Activated CD4-positive, alpha-beta T cell treated with anti-CD3 and anti-CD28 coated beads for 36 hours (primary cell): ENCODE results near the gene SELENOO. TPM values are rescaled to one million over a fixed set of nuclear protein-coding genes. Genes with fewer than 3 reads are reported as not detected.
A peak's percentile ranks its signal among the peaks of the same experiment; 100 is the strongest.

Experiments
- ATAC-seq: fragments of 200-7000 bp; cut with Tn5 transposase; one replicate; pipeline ENCODE4 v1.10.0; 2021; ENCODE audit warnings: mild to moderate bottlenecking, moderate library complexity
- CTCF ChIA-PET: fragments of 350-600 bp; sonication (Branson Sonifier 250); formaldehyde crosslinking; loops from one replicate; lab custom pipeline; 2021; ENCODE audit warnings: antibody characterized with exemption; lab: Charles Lee
- POLR2A ChIA-PET: fragments of 350-600 bp; sonication (Branson Sonifier 250); formaldehyde crosslinking; loops from one replicate; lab custom pipeline; 2021; ENCODE audit warnings: antibody characterized with exemption, inconsistent platforms; lab: Charles Lee
- DNase-seq: peaks from one replicate; pipeline ENCODE4 v3.0.0-alpha.2; 2020
- H3K27ac Mint-ChIP-seq: one replicate; pipeline ENCODE4 v1.8.0; 2021; ENCODE audit warnings: mixed read lengths
- H3K27me3 Mint-ChIP-seq: one replicate; pipeline ENCODE4 v1.8.0; 2021; ENCODE audit warnings: mixed read lengths
- H3K36me3 Mint-ChIP-seq: one replicate; pipeline ENCODE4 v1.8.0; 2021; ENCODE audit warnings: low read depth, mixed read lengths
- H3K4me1 Mint-ChIP-seq: one replicate; pipeline ENCODE4 v1.8.0; 2021; ENCODE audit warnings: mixed read lengths
- H3K4me3 Mint-ChIP-seq: one replicate; pipeline ENCODE4 v1.8.0; 2021; ENCODE audit warnings: mild to moderate bottlenecking, moderate library complexity, mixed read lengths
- H3K9me3 Mint-ChIP-seq: one replicate; pipeline ENCODE4 v1.8.0; 2021; ENCODE audit warnings: low read depth, mixed read lengths
- intact Hi-C, 2 experiments: fragments of 100-400 bp; cut with DNase I in 1 of 2; cut with micrococcal nuclease in 1 of 2; formaldehyde crosslinking; loops; one replicate each; pipeline versions ENCODE4 v1.14.2 to v1.15.1; 2022 to 2024; cut with DNase I, micrococcal nuclease
- total RNA-seq, 2 experiments: library from RNA; stranded (reverse); gene quantifications; one replicate each; pipeline ENCODE4 v1.2.3, GENCODE V29; 2021

SELENOO gene
- total RNA-seq, 2 experiments from 2014 or later: 14.4 to 18.3 TPM

DNA sequence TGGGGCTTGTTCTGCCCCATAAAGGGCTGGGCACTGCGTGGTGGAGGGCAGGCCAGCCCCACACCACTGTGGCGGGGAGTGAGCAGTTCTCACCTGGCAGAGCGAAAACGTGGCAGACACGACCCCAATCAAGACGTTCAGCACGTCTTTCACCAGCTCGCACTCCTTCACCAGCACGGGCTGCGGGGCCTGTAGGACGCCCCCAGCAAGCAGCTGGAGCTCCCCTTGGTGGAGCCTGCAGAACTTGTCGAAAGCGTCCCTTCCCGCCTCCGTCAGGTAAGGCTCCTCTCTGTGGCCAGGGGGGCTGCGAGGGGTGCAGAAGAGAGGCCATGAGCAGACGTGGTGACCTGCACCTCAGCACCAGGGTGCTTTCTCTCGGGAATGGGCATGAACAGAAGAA is 32.4 kb downstream of the SELENOO start:
- ChIA-PET POLR2A (no interaction called here), CTCF (interaction anchor here (1.2 to 3.6 kb wide), 2 partner anchors 9 to 95 kb away, joined by 4 to 16 read pairs; no protein-coding TSS in a partner anchor)
- Mint-ChIP-seq H3K36me3 (peaks cover 17% of the 10 kb centered on the region), H3K4me1 (peaks cover 10% of the 10 kb centered on the region), H3K27ac (no peak overlapping the region), H3K4me3 (no peak overlapping the region), H3K27me3 (no peaks in the 10 kb centered on the region), H3K9me3 (no peaks in the 10 kb centered on the region)
- ATAC-seq: no peak
- intact Hi-C loops: no loop called here
- DNase-seq: no peak

DNA sequence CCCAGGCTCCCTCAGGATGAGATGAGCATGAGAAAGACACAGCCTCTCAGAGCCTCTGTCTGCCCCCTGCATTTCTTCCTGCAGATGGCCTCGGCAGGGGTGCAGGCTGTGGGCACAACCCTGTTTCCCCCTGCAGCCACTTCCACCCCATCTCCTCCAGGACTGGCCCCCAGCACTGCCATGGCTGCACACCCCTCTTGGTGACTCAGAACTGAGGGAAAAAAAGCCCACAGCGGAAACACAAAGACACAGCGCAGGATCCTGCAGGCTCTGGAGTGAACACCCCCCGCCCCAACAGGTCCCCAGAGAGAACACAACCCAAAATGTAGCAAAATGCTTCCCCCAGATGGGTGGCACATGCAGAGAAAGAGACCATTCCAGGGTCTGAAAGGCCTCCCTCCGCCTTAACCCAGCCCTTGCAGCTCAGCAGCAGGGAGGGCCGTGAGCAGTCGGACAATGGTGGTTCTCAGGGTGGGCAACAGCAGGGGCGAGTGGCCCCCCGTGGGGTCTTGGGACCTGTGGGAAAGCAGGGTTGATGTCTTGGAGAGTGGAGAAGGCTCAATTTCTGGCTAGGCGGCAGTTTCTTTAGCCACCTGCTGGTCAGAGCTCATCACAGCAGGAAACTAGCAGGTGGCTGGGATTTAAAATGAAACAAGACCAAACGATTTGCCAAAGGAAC is 36.1 kb downstream of the SELENOO start:
- no peaks in the 10 kb centered on the region for H3K27me3 Mint-ChIP-seq
- DNase-seq (no peak), ATAC-seq (peak; percentile 36)
- no peak overlapping the region for H3K27ac Mint-ChIP-seq
- peaks cover 22% of the 10 kb centered on the region for H3K36me3 Mint-ChIP-seq
- POLR2A ChIA-PET: no interaction called here
- no peaks in the 10 kb centered on the region for H3K9me3 Mint-ChIP-seq
- peaks cover 20% of the 10 kb centered on the region for H3K4me1 Mint-ChIP-seq
- intact Hi-C loops: no loop called here
- CTCF ChIA-PET: interaction anchor here (0.6 to 1.1 kb wide), 5 partner anchors 21 to 232 kb away, joined by 3 to 5 read pairs (median 3); no protein-coding TSS in a partner anchor
- no peak overlapping the region for H3K4me3 Mint-ChIP-seq

DNA sequence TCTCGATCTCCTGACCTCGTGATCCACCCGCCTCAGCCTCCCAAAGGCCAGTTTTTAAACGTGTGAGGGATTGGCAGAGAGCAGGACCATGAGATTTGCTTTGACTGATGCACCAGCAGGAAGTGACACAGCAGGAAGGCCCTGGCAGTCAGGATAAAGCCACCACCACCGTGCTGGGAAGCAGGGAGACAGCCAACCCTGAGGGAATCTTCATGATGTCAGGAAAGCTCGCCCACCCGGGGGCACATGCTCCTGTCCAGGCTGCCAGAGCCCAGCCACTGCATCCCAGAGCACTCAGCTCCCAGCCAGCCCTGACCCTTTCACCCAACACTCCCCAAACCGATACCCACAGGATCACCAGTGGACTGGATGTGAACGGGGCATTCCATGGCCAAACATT is 37.9 kb downstream of the SELENOO start:
- H3K4me1 Mint-ChIP-seq: peaks cover 23% of the 10 kb centered on the region

DNA sequence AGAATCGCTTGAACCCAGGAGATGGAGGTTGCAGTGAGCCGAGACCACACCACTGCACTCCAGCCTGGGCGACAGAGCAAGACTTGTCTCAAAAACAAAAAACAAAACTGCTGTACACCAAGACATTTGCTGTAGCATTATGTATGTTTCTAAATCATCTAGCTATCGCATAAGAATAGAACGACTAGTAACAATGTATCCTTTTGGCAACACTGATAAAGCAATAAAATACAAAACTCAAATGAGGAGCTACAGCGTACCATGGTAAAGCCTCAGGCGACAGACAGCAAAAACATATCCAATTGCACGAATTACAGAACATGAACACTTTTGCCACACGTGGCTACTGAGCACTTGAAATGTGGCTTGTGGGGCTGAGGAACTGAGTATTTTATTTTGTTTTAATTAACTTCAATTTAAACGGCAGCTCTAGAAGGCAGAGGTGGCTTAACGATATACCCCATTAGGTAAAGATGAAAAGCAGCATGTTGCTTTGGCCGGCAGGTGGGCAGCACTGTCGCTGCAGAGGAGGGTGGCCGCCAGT is 41.7 kb downstream of the SELENOO start:
- peaks cover 25% of the 10 kb centered on the region for H3K36me3 Mint-ChIP-seq
- ATAC-seq (no peak), DNase-seq (no peak)
- peaks cover 21% of the 10 kb centered on the region for H3K4me1 Mint-ChIP-seq
- no peaks in the 10 kb centered on the region for H3K9me3 Mint-ChIP-seq
- no peaks in the 10 kb centered on the region for H3K27me3 Mint-ChIP-seq
- POLR2A ChIA-PET: interaction anchor here (1.1 kb wide), 1 partner anchor 378 kb away, joined by 3 read pairs; no protein-coding TSS in a partner anchor
- H3K27ac Mint-ChIP-seq: no peak overlapping the region
- CTCF ChIA-PET: interaction anchor here (0.8 to 4.3 kb wide), 14 partner anchors 8 to 448 kb away, joined by 3 to 16 read pairs (median 3); partner anchors contain the start of genes HDAC10 and SCO2
- intact Hi-C loops: loop anchor here in 1 of 2 experiments (5.0 to 10.0 kb wide), 4 partner anchors 50 to 380 kb away; partner anchors contain the start of genes DENND6B, LMF2 and NCAPH2
- H3K4me3 Mint-ChIP-seq: peak overlapping the region; percentile 94

More for the DNA sequence above, 37.9 kb downstream of the SELENOO start:
- intact Hi-C loops: no loop called here
- H3K4me3 Mint-ChIP-seq: no peak overlapping the region
- DNase-seq: no peak
- no peaks in the 10 kb centered on the region for H3K27me3 Mint-ChIP-seq
- no peak for ATAC-seq
- H3K9me3 Mint-ChIP-seq: no peaks in the 10 kb centered on the region
- ChIA-PET POLR2A (no interaction called here), CTCF (interaction anchor here (0.6 to 0.7 kb wide), 2 partner anchors 20 to 110 kb away, joined by 3 to 6 read pairs; no protein-coding TSS in a partner anchor)
- no peak overlapping the region for H3K27ac Mint-ChIP-seq
- H3K36me3 Mint-ChIP-seq: peaks cover 22% of the 10 kb centered on the region

DNA sequence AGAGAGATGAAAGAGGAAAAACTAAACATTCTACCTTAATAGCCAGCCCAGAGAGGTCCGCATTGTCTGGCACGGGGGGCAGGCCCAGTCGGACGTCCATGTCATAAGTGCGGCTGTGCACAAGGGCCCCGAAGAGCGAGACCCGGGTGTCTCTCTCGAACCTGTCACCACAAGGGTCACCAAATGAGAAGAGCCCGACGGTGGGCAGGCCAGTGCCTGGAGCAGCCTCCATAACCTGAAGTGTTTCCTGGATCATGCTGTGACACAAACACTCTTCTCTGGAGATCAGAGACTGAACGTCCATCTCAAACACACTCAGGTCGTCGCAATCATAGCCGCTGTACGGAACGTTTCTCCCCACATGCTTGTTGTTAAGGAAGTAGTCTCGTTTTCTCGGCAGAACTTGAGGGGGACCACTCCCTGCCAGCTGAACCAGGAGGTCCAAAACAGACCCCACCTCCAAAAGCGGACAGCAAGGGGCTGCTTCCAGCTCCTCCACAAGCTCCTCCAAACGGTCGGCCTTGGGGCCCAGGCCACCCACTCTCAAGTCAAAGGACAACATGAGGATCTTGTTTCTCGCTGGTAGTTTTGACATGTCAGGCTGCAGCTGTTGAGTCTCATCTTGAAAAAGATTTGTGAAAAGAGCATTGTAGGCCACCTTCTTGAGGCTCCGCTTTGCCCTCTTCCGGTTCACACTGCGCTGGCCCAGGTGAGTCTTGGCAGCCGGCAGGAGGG is 43.0 kb downstream of the SELENOO start:
- CTCF ChIA-PET: interaction anchor here (0.6 to 4.3 kb wide), 10 partner anchors 12 to 587 kb away, joined by 3 to 16 read pairs (median 3); no protein-coding TSS in a partner anchor
- Mint-ChIP-seq H3K27ac (peak overlapping the region; percentile 100), H3K4me1 (peaks cover 23% of the 10 kb centered on the region), H3K9me3 (no peaks in the 10 kb centered on the region), H3K27me3 (no peaks in the 10 kb centered on the region), H3K36me3 (peaks cover 28% of the 10 kb centered on the region), H3K4me3 (peak overlapping the region; percentile 94)
- DNase-seq (no peak), ATAC-seq (no peak)
- intact Hi-C loops: loop anchor here (1.0 to 10.0 kb wide), 13 partner anchors 26 to 378 kb away; partner anchors contain the start of genes MAPK11 (in 2 of the 2), ALG12 (in 1 of the 2), CHKB (in 1 of the 2) and CRELD2 (in 1 of the 2)
- POLR2A ChIA-PET: interaction anchor here (0.6 to 1.2 kb wide), 2 partner anchors 24 to 377 kb away, joined by 3 to 4 read pairs; no protein-coding TSS in a partner anchor

DNA sequence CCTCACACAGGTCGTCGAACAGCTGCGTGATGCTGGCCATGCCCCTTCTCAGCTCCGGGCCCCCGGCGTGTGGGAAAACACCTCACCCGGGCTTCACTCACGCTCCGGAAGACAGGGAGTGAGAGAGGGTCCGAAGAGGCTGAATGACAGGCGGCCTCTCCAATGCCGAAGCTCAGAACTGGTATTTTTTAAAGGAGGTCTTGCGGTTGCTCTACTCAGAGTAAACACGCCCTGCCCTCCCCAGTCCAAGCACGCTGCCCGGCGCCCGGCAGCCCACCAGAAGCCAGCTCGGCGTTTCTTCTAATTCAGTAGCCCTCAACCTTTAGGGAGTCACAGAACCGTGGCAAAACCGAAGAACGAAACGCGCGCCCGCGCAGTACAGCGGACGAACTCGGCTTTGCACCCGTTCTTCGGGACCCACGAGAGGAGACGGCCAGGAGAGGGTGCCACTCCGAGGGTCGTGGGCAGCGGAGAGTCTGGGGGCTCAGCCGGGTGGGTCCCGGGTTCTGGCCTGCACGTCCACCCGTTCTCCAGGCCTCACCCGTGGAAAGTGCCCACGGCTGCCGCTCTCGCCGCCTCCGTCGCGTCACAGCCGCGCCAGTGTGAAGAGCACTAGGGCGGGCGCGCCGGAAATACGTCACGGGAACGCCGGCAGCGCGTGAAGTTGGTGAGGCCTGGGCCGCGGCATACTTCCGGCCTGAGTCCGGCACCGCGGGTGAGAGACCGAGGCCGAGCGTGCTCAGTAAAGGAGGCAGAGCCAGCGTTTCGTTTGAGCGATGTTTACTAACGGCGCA is 43.8 kb downstream of the SELENOO start, which contains the start of gene TUBGCP6:
Gene TUBGCP6, minus strand, starts transcription at position 604 of the 794 bp plus-strand sequence. Its CDS starts 564 bp downstream, at position 40.
- CTCF ChIA-PET: interaction anchor here (0.7 to 4.3 kb wide), 8 partner anchors 12 to 376 kb away, joined by 3 to 16 read pairs (median 4); no protein-coding TSS in a partner anchor
- H3K4me1 Mint-ChIP-seq: peaks cover 23% of the 10 kb centered on the region
- no peaks in the 10 kb centered on the region for H3K9me3 Mint-ChIP-seq
- peak within 1 kb of the TSS; percentile 94 for H3K4me3 Mint-ChIP-seq
- intact Hi-C loops: loop anchor here (1.0 to 10.0 kb wide), 15 partner anchors 26 to 378 kb away; partner anchors contain the start of genes MAPK11 (in 2 of the 2), NCAPH2 (in 2 of the 2), ALG12 (in 1 of the 2) and CHKB (in 1 of the 2)
- DNase-seq (peak; percentile 96), ATAC-seq (peak; percentile 80)
- H3K27me3 Mint-ChIP-seq: no peaks in the 10 kb centered on the region
- peaks cover 28% of the 10 kb centered on the region for H3K36me3 Mint-ChIP-seq
- peak within 1 kb of the TSS; percentile 100 for H3K27ac Mint-ChIP-seq
- POLR2A ChIA-PET: interaction anchor here (0.6 to 1.2 kb wide), 2 partner anchors 24 to 376 kb away, joined by 3 to 4 read pairs; no protein-coding TSS in a partner anchor

DNA sequence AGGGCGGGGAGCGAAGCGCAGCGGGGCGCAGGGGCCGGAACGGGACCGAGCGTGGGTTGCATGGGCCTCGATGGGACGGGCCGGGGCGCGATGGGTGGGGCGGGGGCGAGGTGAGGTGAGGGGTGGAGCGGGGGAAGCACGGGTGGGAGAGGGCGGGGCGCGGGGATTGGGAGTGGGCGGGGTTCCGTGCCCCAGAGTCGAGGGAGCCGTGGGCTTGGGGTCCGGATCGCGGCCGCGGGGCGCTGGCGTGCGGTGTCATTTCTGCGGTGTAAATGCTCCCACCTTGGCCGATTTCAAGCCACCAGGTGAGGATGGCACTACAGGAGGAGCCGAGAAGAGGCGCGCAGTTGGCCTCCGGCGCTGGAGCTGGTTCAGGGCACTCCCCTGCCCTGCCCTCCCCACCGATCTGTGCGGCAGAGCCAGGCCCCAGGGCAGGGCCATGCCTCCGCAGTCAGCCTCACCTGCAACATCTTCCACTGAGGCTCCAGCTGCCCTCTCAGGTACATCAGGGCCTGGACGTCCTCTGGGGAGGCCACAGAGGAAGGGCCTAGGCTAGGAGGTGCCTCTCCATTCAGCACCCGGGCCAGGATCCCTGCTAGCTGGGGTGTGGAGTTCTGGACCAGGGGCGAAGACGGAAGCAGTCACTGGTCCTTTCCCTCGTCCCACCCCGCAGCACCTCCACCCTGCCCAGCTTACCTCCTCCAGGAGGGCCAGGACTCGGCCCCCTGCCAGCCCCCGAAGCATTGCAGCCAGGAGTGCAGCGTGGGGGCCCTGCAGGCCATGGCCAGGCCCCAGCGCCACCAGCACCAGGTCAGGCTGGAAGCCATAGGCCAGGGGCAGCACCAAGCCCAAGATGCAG is 44.6 kb downstream of the SELENOO start:
- no peak for ATAC-seq
- CTCF ChIA-PET: interaction anchor here (0.6 to 2.5 kb wide), 5 partner anchors 54 to 406 kb away, joined by 3 to 6 read pairs (median 3); partner anchors contain the start of gene SCO2

DNA sequence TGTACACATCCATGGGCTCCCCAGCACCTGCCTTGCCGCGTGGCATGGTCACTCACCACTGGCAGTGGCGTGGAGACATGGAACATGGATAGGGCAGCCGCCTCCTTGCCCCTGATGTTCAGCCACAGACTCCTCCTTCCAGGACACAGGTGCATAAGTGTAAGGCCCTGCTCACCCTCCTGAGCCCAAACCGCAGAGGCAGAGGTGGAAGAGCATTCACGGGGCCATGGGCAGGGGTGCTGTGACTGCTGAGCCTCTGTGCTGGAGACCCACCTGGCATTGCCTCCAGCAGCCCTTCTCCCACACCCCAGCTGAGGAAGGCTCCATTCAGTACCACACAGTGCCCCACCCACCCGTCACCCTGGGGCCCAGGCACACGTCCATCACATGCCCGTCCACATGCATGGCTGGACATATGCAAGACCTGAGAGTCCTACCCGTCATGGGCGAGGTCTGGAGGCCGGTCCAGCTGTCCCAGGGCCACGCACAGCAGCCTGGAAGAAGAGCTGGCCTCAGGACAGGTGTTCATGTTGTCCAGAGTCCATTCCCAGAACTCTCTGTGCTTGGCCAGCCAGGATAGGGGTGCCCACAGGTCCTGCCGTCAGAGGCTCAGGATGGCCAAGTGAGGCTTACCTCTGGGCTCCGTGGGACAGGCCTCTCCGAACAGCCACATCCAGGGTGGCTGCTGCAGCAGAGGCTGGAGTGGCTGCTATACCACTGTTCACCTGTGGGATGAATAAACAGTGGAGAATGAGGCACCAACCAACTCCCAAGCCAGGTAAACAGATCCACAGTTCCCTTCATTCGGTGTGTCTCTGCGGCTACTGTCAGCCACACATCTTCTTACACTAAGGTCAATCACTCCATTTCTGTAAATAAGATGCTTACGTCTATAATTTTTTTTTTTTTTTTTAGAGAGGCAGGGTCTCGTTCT is 45.7 kb downstream of the SELENOO start:
- intact Hi-C loops: loop anchor here in 1 of 2 experiments (10.0 kb wide), 1 partner anchor 258 kb away; the partner anchor contains the start of genes LMF2 and NCAPH2
- Mint-ChIP-seq H3K4me1 (peaks cover 25% of the 10 kb centered on the region), H3K36me3 (peaks cover 22% of the 10 kb centered on the region), H3K27me3 (no peaks in the 10 kb centered on the region), H3K27ac (no peak overlapping the region), H3K4me3 (peak overlapping the region; percentile 94), H3K9me3 (no peaks in the 10 kb centered on the region)
- DNase-seq (no peak), ATAC-seq (no peak)
- POLR2A ChIA-PET: no interaction called here
- CTCF ChIA-PET: interaction anchor here (0.6 to 2.5 kb wide), 5 partner anchors 55 to 407 kb away, joined by 3 to 6 read pairs (median 3); partner anchors contain the start of gene SCO2

More for the DNA sequence above, 44.6 kb downstream of the SELENOO start:
- H3K4me1 Mint-ChIP-seq: peaks cover 28% of the 10 kb centered on the region
- H3K27me3 Mint-ChIP-seq: no peaks in the 10 kb centered on the region
- H3K27ac Mint-ChIP-seq: peak overlapping the region; percentile 100
- POLR2A ChIA-PET: no interaction called here
- peaks cover 21% of the 10 kb centered on the region for H3K36me3 Mint-ChIP-seq
- intact Hi-C loops: loop anchor here (1.0 to 10.0 kb wide), 6 partner anchors 25 to 337 kb away; partner anchors contain the start of genes NCAPH2 (in 2 of the 2), CHKB (in 1 of the 2), LMF2 (in 1 of the 2) and MAPK11 (in 1 of the 2)
- H3K9me3 Mint-ChIP-seq: no peaks in the 10 kb centered on the region
- H3K4me3 Mint-ChIP-seq: peak overlapping the region; percentile 94
- no peak for DNase-seq
